K562 (cell line): Measurements from ENCODE around the gene SAMD11. TPM values are rescaled to one million over a fixed set of nuclear protein-coding genes. Genes with fewer than 3 reads are reported as not detected.

Experiments
- ATF7 ChIP-seq: fragments of 450-650 bp; IDR thresholded peaks from 2 replicates; pipeline ENCODE4 v1.7.1; 2014; ENCODE audit warnings: mild to moderate bottlenecking, moderate library complexity
- EGR1 ChIP-seq: fragments of 450-650 bp; conservative IDR thresholded peaks from 2 replicates; pipeline ENCODE4 v1.6.1; 2017; ENCODE audit warnings: mild to moderate bottlenecking
- FOXK1 ChIP-seq: sonication (generic); formaldehyde crosslinking; IDR thresholded peaks from 2 replicates; pipeline ENCODE4 v1.8.0; 2022; ENCODE audit warnings: missing genetic modification reagents, mild to moderate bottlenecking, borderline replicate concordance
- FOXM1 ChIP-seq, 2 experiments: fragments of 450-650 bp in 1 of 2; sonication (generic) in 1 of 2; formaldehyde crosslinking in 1 of 2; IDR thresholded peaks; 2 replicates each; pipeline versions ENCODE4 v1.6.1 to v1.9.0; 2017 to 2022; ENCODE audit warnings: low read depth in 2 of 2, mild to moderate bottlenecking in 2 of 2, missing genetic modification reagents in 1 of 2, moderate library complexity in 1 of 2
- FOXP4 ChIP-seq: sonication (generic); formaldehyde crosslinking; IDR thresholded peaks from 2 replicates; pipeline ENCODE4 v1.8.0; 2022; ENCODE audit warnings: mild to moderate bottlenecking, missing genetic modification reagents, borderline replicate concordance
- KLF1 ChIP-seq: fragments of 450-650 bp; IDR thresholded peaks from 2 replicates; pipeline ENCODE4 v1.6.1; 2016; ENCODE audit warnings: missing genetic modification characterization, missing compliant biosample characterization
- MTF1 ChIP-seq: fragments of 250-450 bp; sonication (Bioruptor Pico); IDR thresholded peaks from 2 replicates; pipeline ENCODE4 v1.9.0; 2021; ENCODE audit warnings: moderate library complexity, mild to moderate bottlenecking, inconsistent platforms, borderline replicate concordance
- NFYB ChIP-seq: IDR thresholded peaks from 2 replicates; pipeline ENCODE4 v1.6.1; 2011; ENCODE audit warnings: mild to moderate bottlenecking, moderate library complexity; ENCODE audit not compliant: insufficient read length; ENCODE audit errors: extremely low read depth
- SMAD1 ChIP-seq: fragments of 150-350 bp; IDR thresholded peaks from 2 replicates; pipeline ENCODE4 v1.6.1; 2014; ENCODE audit warnings: low read length, low read depth; ENCODE audit not compliant: partially characterized antibody
- SP1 ChIP-seq: sonication (generic); formaldehyde crosslinking; IDR thresholded peaks from 2 replicates; pipeline ENCODE4 v1.8.1; 2022; ENCODE audit warnings: mild to moderate bottlenecking, missing genetic modification reagents
- THAP12 ChIP-seq: fragments of 250-450 bp; sonication (Bioruptor Pico); IDR thresholded peaks from 2 replicates; pipeline ENCODE4 v1.9.0; 2021; ENCODE audit warnings: mild to moderate bottlenecking, inconsistent platforms
- U2AF1 ChIP-seq: fragments of 200-400 bp; formaldehyde crosslinking; optimal IDR thresholded peaks from 2 replicates; pipeline ENCODE3; 2017; ENCODE audit warnings: mild to moderate bottlenecking, low read depth, low read length, moderate library complexity
- XRCC3 ChIP-seq: fragments of 450-650 bp; IDR thresholded peaks from 2 replicates; pipeline ENCODE4 v1.6.1; 2017; ENCODE audit warnings: mild to moderate bottlenecking, moderate library complexity
- ZNF121 ChIP-seq: sonication (generic); formaldehyde crosslinking; conservative IDR thresholded peaks from 2 replicates; pipeline ENCODE4 v1.8.0; 2022; ENCODE audit warnings: missing genetic modification reagents
- ZNF133 ChIP-seq: fragments of 250-450 bp; sonication (Bioruptor Pico); IDR thresholded peaks from 2 replicates; pipeline ENCODE4 v1.4.0; 2020; ENCODE audit warnings: mild to moderate bottlenecking
- ZNF197 ChIP-seq: fragments of 200-800 bp; sonication (Bioruptor generic); IDR thresholded peaks from 2 replicates; pipeline ENCODE4 v1.6.1; 2016; ENCODE audit warnings: low read depth, missing genetic modification characterization, missing compliant biosample characterization
- polyA plus RNA-seq, 8 experiments: library from polyadenylated mRNA; depleted of rRNA in 4 of 8; stranded (reverse) in 5 of 8; unstranded in 3 of 8; fragments of >200 nt; fragmentation: Nextera tagmentation in 2 of 8; fragmentation: Illumina TruSeq in 1 of 8; extraction: Ambion mirVana in 2 of 8; extraction: Trizol in 1 of 8; gene quantifications; 2 replicates each; pipeline versions ENCODE4 v1.2.1 to v1.2.3, GENCODE V29; 2011 to 2014; ENCODE audit warnings: inconsistent platforms in 1 of 8, missing spikeins in 1 of 8
- total RNA-seq, 7 experiments: library from RNA; depleted of rRNA in 6 of 7; stranded (reverse); fragments of >200 nt in 6 of 7; fragmentation: Illumina TruSeq in 2 of 7; extraction: Trizol in 2 of 7; gene quantifications; 2 replicates each; pipeline versions ENCODE4 v1.2.1 to v1.2.3, GENCODE V29; 2011 to 2021; ENCODE audit warnings: low replicate concordance in 1 of 7
- TF ChIP-seq, protein P1 (sequence below): sonication (generic); formaldehyde crosslinking; IDR thresholded peaks from 2 replicates; pipeline ENCODE4 v1.8.1; 2023; ENCODE audit warnings: mild to moderate bottlenecking, missing genetic modification reagents
- TF ChIP-seq, protein P2 (sequence below): fragments of 450-650 bp; formaldehyde crosslinking; IDR thresholded peaks from 2 replicates; pipeline ENCODE4 v1.4.0; 2020; ENCODE audit warnings: mild to moderate bottlenecking, mixed read lengths

The SAMD11 gene
- total and polyA plus RNA-seq, 9 of the 15 experiments (the other 6 are each of a cell fraction or from before 2014, with no cell fraction given) = 0.07 to 0.82 (median 0.11) TPM; not detected in 2

GRCh38 chr1:904310-904950 is 19.3 kb upstream of the SAMD11 start (continued):
- TF ChIP-seq EGR1 (peak; percentile 76), NFYB (no peak), SMAD1 (peak; percentile 32), ATF7 (peak; percentile 38; the same call in 1 of the 2 replicates), ZNF121 (0 out of 2 replicates have a peak, but pooled peaks have one; percentile 22), SP1 (CRISPR knock-in tag) (peak; percentile 62; the same call in 1 of the 2 replicates), FOXK1 (CRISPR knock-in tag) (no peak), KLF1 (tag) (no peak), U2AF1 (peak; percentile 94), FOXM1 (IDR thresholded peaks at IDR 0.05; ENCODE audit: low read depth) (no peak), FOXM1 (CRISPR knock-in tag; IDR thresholded peaks at IDR 0.05; ENCODE audit: low read depth) (no peak; the same call in 1 of the 2 replicates), MTF1 (CRISPR knock-in tag) (no peak), FOXP4 (peak; percentile 97), ZNF133 (no peak), ZNF197 (CRISPR knock-in tag) (no peak), THAP12 (CRISPR knock-in tag) (0 out of 2 replicates have a peak, but pooled peaks have one; percentile 60), XRCC3 (no peak)
- TF ChIP-seq, protein P1, sequence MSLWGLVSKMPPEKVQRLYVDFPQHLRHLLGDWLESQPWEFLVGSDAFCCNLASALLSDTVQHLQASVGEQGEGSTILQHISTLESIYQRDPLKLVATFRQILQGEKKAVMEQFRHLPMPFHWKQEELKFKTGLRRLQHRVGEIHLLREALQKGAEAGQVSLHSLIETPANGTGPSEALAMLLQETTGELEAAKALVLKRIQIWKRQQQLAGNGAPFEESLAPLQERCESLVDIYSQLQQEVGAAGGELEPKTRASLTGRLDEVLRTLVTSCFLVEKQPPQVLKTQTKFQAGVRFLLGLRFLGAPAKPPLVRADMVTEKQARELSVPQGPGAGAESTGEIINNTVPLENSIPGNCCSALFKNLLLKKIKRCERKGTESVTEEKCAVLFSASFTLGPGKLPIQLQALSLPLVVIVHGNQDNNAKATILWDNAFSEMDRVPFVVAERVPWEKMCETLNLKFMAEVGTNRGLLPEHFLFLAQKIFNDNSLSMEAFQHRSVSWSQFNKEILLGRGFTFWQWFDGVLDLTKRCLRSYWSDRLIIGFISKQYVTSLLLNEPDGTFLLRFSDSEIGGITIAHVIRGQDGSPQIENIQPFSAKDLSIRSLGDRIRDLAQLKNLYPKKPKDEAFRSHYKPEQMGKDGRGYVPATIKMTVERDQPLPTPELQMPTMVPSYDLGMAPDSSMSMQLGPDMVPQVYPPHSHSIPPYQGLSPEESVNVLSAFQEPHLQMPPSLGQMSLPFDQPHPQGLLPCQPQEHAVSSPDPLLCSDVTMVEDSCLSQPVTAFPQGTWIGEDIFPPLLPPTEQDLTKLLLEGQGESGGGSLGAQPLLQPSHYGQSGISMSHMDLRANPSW (CRISPR knock-in tag) = no peak
- TF ChIP-seq, protein P2, sequence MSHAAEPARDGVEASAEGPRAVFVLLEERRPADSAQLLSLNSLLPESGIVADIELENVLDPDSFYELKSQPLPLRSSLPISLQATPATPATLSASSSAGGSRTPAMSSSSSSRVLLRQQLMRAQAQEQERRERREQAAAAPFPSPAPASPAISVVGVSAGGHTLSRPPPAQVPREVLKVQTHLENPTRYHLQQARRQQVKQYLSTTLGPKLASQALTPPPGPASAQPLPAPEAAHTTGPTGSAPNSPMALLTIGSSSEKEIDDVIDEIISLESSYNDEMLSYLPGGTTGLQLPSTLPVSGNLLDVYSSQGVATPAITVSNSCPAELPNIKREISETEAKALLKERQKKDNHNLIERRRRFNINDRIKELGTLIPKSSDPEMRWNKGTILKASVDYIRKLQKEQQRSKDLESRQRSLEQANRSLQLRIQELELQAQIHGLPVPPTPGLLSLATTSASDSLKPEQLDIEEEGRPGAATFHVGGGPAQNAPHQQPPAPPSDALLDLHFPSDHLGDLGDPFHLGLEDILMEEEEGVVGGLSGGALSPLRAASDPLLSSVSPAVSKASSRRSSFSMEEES (CRISPR knock-in tag) = no peak
